Measurements from ENCODE around the gene NPAT. TPM values are rescaled to one million over a fixed set of nuclear protein-coding genes. Genes with fewer than 3 reads are reported as not detected.

NPAT gene
- total and polyA plus RNA-seq, 10 of the 15 experiments (the other 5 are each of a cell fraction or from before 2014, with no cell fraction given): 7.5 to 32.8 (median 20.1) TPM

GRCh38 chr11:108154591-108154990 lies 67.8 kb downstream of the NPAT start:
- Histone ChIP-seq H3K9me3 (replicated peaks; ENCODE audit: control insufficient read depth, insufficient read depth, low read length) (no peaks in the 10 kb centered on the region), H3K27ac (ENCODE audit: control insufficient read depth, insufficient read depth) (no peak overlapping the region), H3K4me3 (no peak overlapping the region), H3K27me3 (replicated peaks in 1 of 2; ENCODE audit: control insufficient read depth in 2 of 2, insufficient read depth in 2 of 2, low read length in 1 of 2) (no peaks in the 10 kb centered on the region), H3K36me3 (ENCODE audit: control insufficient read depth in 2 of 2, insufficient read depth in 2 of 2, low read length in 1 of 2) (peaks cover 4 to 17% of the 10 kb centered on the region in 2 experiments), H3K4me1 (ENCODE audit: control insufficient read depth, insufficient read depth, low read length) (no peaks in the 10 kb centered on the region), H3K79me2 (ENCODE audit: control insufficient read depth, insufficient read depth, low read length) (no peaks in the 10 kb centered on the region), H3K4me2 (ENCODE audit: control insufficient read depth, insufficient read depth) (no peak overlapping the region), H3K9ac (ENCODE audit: control insufficient read depth, insufficient read depth, low read length) (no peak overlapping the region), H2AFZ (ENCODE audit: control insufficient read depth, low read depth, low read length) (no peak overlapping the region), H4K20me1 (ENCODE audit: control insufficient read depth, insufficient read depth) (no peaks in the 10 kb centered on the region)
- ATAC-seq: no peak
- CTCF ChIA-PET: no interaction called here
- no peak for TF ChIP-seq TBL1XR1 (IDR thresholded peaks at IDR 0.05; ENCODE audit: low read depth, low read length)
- no peak for TF ChIP-seq NBN (IDR thresholded peaks at IDR 0.05)
- TF ChIP-seq, protein P1, sequence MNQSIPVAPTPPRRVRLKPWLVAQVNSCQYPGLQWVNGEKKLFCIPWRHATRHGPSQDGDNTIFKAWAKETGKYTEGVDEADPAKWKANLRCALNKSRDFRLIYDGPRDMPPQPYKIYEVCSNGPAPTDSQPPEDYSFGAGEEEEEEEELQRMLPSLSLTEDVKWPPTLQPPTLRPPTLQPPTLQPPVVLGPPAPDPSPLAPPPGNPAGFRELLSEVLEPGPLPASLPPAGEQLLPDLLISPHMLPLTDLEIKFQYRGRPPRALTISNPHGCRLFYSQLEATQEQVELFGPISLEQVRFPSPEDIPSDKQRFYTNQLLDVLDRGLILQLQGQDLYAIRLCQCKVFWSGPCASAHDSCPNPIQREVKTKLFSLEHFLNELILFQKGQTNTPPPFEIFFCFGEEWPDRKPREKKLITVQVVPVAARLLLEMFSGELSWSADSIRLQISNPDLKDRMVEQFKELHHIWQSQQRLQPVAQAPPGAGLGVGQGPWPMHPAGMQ (IDR thresholded peaks at IDR 0.05; ENCODE audit: borderline replicate concordance): no peak
- no peak for TF ChIP-seq USF2 (IDR thresholded peaks at IDR 0.05; ENCODE audit: borderline replicate concordance, low read depth, low read length)
- TF ChIP-seq ZNF622 (IDR thresholded peaks at IDR 0.05): no peak
- TF ChIP-seq SMARCA5 (IDR thresholded peaks at IDR 0.05): no peak
- no peak for TF ChIP-seq PRDM15 (CRISPR knock-in tag; IDR thresholded peaks at IDR 0.05)
- no peak for TF ChIP-seq ZBTB40 (IDR thresholded peaks at IDR 0.05; ENCODE audit: borderline replicate concordance)
- no peak for TF ChIP-seq EZH2 (IDR thresholded peaks at IDR 0.05; ENCODE audit: borderline replicate concordance, control insufficient read depth, low read depth, low read length)
- TF ChIP-seq NFIC (IDR thresholded peaks at IDR 0.05; ENCODE audit: low read depth, low read length): no peak
- DNase-seq (ENCODE audit: low read depth, low spot score): no peak
- POLR2A ChIA-PET: interaction anchor here (0.6 kb wide), 1 partner anchor 450 kb away, joined by 3 read pairs; no protein-coding TSS in a partner anchor
- intact Hi-C loops (cut with micrococcal nuclease; ENCODE audit: unreplicated experiment): no loop called here
- FAIRE-seq: no peak
- RAD21 ChIA-PET (ENCODE audit: unreplicated experiment): no interaction called here
- BruUV-seq (replicated peaks): no TSS peak
- SMC1A ChIA-PET (ENCODE audit: uncharacterized antibody, unreplicated experiment): interaction anchor here (0.7 to 1.3 kb wide), 2 partner anchors 11 to 979 kb away, joined by 3 read pairs; no protein-coding TSS in a partner anchor
- in situ Hi-C loops (cut with MboI): no loop called here
- 95% methylated on average over 2 of the region's 2 CpGs for WGBS (ENCODE audit: insufficient coverage, insufficient replicate concordance, low lambda C conversion rate, missing lambda C conversion rate)
